HG03439 (cell line): ENCODE measurements around the gene FAM47E.

ENCODE experiments used
- ATAC-seq: cut with Tn5 transposase; IDR thresholded peaks from one replicate; pipeline ENCODE4 v1.9.1; 2021; ENCODE audit warnings: mild to moderate bottlenecking, moderate library complexity; ENCODE audit not compliant: unreplicated experiment

The FAM47E gene

DNA sequence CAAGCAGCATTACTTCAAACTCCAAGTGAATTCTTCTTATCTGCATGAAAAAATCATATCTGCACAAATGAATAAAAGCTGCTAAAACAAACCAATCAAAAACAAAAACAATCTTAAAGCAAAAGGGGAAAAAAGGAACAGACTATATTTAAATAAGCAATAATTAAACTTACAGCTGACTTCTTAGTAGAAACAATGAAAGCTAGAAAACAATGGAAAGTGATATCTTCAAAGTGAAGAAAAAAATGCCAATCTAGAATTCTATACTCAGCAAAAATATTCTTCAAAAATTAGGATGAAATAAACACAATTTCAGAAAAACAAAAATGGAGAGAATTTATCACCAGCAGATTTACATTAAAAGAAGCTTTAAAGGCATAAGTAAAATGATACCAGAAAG, 75.0 kb downstream of the FAM47E start:
- ATAC-seq = no peak
